ENCODE measurements around the gene PSMD9.

The PSMD9 gene

DNA sequence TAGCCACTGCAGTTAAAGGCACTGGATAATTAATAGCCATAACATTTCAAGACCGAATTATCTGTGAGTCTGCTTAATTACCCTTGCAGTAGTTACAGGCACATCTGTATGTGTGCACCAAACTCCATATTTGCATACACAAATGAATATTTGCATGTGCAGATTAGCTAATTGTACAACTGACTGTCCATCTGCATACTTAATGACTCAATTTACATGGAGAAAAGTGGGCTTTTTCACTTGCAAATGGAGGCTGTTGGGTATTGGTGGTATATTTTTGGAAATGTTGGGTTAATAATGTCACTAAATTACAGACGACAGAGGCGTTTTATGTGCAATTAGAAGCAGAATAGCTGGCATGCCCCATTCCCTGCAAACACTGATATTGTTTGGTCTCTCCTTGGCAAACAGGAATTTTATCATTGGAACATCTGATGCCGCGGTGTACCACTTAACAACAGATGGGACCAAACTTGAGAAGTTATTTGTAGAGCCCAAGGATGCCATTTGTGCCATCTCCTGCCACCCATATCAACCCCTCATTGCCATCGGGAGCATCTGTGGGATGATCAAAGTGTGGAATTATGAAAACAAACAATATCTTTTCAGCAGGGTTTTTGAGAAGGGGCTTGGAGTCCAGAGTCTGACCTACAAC lies 69.4 kb downstream of the PSMD9 start:
- no peak for DNase-seq

DNA sequence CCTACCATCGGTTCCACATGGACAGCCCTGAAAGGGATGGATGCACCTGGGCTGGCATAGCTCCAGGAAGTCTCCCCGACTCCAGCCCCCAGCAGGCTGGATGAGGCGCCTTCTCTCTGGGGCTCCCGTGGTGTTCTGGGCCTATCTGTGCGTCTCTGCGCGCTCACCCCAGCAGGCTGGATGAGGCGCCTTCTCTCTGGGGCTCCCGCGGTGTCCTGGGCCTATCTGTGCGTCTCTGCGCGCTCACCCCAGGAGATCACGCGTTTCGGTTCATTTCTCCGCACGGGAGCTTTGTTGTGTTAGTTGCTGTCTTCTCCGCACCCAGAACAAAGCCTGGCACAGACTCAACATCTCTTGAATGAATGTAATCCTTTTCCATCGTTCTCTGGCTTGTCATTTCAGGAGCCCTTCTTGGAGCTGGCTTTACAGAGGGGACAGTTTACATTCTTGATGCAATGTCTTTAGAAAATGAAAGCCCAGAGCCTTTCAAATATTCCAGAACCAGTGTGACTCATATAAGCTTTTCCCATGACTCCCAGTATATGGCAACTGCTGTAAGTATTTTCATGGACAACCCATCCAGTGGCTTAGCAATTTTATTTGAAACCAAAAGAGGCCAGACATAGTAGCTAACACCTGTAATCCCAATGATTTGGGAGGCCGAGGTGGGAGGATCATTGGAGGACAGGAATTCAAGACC lies 70.1 kb downstream of the PSMD9 start:
- no peak for DNase-seq

DNA sequence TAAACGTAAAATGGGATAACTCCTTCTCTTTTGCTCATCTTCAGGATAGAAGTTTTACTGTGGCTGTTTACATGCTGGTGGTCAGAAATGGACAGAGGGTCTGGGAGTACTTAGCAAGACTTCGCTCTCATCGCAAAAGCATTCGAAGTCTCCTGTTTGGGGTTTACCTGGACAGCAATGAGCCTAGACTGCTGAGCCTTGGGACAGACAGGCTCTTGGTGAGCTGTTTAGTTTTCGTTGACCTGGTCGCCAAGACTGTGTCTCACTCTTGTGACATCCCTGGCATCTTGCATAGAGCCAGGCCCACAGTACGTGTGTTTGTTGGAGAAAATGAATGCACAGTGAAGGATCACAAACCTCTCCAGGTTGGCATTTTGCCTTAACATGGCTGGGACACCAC lies 72.0 kb downstream of the PSMD9 start:
- DNase-seq: no peak

DNA sequence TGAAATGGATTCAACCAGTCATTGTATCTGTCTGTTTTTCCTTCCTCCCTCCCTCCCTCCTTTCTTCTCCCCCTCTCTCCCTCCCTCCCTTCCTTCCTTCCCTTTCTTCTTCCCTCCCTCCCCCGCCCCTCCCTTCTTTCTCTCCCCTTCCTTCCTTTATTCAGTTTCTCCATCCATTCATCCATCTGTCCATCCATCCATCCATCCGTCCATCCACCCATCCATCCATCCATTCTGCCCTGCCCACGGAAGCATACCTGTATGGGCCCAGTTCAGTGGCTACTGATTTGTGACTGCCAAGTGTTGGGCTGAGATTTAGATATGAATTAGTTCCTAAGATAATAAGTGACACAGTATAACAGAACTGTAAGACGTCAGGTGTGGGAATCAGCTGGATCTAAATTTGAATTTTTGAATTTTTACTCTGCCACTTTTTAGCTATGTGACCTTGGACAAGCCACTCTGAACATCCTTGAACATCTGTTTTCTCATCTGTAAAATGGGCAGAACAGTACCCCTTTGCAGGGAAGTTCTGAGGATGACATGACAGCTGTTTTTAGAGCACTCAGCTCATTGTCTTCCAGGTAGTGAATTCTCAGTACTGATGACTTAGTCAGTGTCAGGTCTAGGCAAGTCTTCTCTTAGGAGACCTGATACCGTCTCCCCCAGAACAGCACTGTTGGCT lies 72.7 kb downstream of the PSMD9 start:
- DNase-seq: no peak

DNA sequence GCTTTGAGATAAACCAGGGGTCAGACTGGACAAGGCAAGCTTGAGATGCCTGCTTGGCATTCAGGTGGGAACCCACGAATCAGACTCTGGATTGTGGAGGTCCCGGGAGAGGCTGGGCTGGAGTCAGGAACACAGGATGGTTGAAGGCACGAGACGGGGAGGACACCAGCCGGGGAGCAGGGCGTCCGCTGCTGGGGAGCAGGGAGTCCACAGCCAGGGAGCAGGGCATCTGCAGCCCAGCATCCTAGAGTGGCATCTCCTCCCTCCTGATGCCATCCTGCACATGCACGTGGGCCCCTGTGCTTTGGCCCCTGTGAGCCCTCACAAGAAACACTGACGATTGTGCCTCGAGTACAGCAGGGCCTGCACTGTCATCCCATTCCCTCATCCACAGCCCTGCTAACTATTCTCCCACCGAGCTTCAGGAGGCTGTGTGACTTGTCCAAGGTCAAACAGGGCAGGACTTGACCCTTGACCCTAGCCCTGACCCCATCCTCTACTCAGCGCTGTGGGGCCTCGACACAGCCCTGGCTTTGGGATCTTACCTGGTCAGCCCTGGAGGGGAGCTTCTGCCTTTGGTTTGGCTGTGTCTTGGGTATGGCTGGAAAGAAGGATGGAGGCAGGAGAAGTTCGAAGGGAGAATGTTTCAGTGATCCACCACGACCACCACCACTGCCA lies 74.9 kb downstream of the PSMD9 start:
- no peak for DNase-seq

DNA sequence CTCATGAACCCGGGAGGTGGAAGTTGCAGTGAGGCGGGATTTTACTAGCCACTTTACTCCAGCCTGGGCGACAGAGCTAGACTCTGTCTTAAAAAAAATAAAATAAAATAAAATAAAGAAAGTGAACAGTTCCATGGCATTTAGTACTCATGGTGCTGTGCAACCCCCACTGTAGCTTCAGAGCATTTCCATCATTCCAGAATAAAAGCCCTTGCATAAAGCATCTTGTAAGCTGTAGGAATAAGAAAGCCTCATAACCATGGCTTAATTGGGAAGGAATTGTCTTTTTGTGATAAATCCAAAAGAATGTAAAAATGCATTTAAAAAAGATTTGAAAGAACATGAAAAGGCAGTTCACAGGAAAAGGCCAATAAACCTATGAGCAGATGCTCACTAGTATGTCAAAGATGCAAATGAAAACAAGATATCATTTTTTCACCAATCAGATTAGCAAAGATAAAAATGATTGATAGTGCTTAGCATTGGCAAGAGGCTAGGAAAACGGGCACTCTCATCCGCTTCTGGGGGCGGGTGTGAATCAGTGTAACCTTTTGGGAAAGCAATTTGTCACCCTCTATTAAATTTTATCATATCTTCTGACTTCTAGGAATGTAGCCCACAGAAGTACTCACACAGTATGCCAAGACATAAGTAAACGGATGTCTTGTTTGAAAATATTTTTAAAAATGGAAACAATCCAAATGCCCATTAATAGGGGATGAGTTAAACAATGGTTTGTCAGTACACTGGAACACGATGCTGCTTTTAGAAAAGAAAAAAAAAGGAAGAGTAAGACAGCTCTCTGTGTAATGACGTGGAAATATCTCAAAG lies 76.4 kb downstream of the PSMD9 start:
- no peak for DNase-seq

DNA sequence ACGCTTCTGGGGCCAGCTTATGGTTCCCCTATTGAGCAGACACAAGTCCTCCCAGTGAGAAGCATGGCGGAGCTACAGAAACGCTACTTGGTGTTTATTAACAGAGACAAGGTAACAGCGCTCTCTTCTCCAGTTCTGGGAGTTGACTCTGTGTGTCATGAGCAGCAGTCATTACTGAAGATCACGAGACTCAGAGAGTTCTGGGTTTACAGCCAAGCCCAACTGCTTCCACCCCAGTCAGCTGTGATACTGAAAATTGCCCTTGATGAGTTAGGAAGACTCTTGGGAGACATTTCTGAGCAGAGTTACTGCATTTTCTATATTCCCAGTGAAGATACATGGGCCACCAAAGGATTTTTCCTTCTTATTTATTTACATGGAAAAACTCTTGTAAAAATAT lies 78.4 kb downstream of the PSMD9 start:
- DNase-seq: no peak
